H9 (cell line): ENCODE data around the gene CNDP2. TPM values are rescaled to one million over a fixed set of nuclear protein-coding genes. Genes with fewer than 3 reads are reported as not detected.

Experiments used
- DNase-seq: peaks from one replicate; pipeline ENCODE4 v3.0.0-alpha.2; 2017
- H2AFZ ChIP-seq: one replicate; pipeline ENCODE4 v1.6.1; 2013; ENCODE audit warnings: mild to moderate bottlenecking, low read length, control low read depth, moderate library complexity
- H2AK5ac ChIP-seq: 2 replicates; pipeline ENCODE4 v1.6.1; 2013; ENCODE audit warnings: low read length, control low read depth, mixed read lengths; ENCODE audit not compliant: insufficient read length
- H2BK120ac ChIP-seq: one replicate; pipeline ENCODE4 v1.6.1; 2013; ENCODE audit warnings: low read depth, mild to moderate bottlenecking, low read length, control low read depth, inconsistent platforms; ENCODE audit not compliant: poor library complexity, severe bottlenecking
- H2BK12ac ChIP-seq: 2 replicates; pipeline ENCODE4 v1.6.1; 2013; ENCODE audit warnings: low read length, control low read depth, mixed read lengths, low read depth; ENCODE audit not compliant: insufficient read length
- H2BK15ac ChIP-seq: 2 replicates; pipeline ENCODE4 v1.6.1; 2013; ENCODE audit warnings: low read depth, low read length, control low read depth
- H2BK20ac ChIP-seq: one replicate; pipeline ENCODE4 v1.6.1; 2013; ENCODE audit warnings: low read depth, mild to moderate bottlenecking, low read length, control low read depth, inconsistent platforms; ENCODE audit not compliant: poor library complexity, severe bottlenecking
- H2BK5ac ChIP-seq: 2 replicates; pipeline ENCODE4 v1.6.1; 2013; ENCODE audit warnings: low read length, control low read depth, mixed read lengths; ENCODE audit not compliant: insufficient read length
- H3K14ac ChIP-seq: 2 replicates; pipeline ENCODE4 v1.6.1; 2013; ENCODE audit warnings: low read length, control low read depth; ENCODE audit not compliant: insufficient read depth
- H3K18ac ChIP-seq: 2 replicates; pipeline ENCODE4 v1.6.1; 2013; ENCODE audit warnings: low read depth, mild to moderate bottlenecking, mixed read lengths, low read length, control low read depth; ENCODE audit not compliant: insufficient read length
- H3K23ac ChIP-seq: 2 replicates; pipeline ENCODE4 v1.6.1; 2013; ENCODE audit warnings: low read length, control low read depth, mixed read lengths, low read depth; ENCODE audit not compliant: insufficient read length
- H3K23me2 ChIP-seq: 2 replicates; pipeline ENCODE4 v1.6.1; 2013; ENCODE audit warnings: low read depth, mild to moderate bottlenecking, mixed read lengths, low read length, control low read depth; ENCODE audit not compliant: insufficient read length, poor library complexity, severe bottlenecking
- H3K27ac ChIP-seq: 2 replicates; pipeline ENCODE4 v1.5.1; 2013; ENCODE audit warnings: low read length, control low read depth, mixed read lengths, low read depth; ENCODE audit not compliant: insufficient read length
- H3K27me3 ChIP-seq: 2 replicates; pipeline ENCODE4 v1.6.1; 2013; ENCODE audit warnings: low read length, control low read depth, inconsistent platforms; ENCODE audit not compliant: insufficient read depth
- H3K4ac ChIP-seq: 2 replicates; pipeline ENCODE4 v1.6.1; 2013; ENCODE audit warnings: low read depth, mild to moderate bottlenecking, control low read depth, inconsistent platforms, low read length, moderate library complexity
- H3K4me1 ChIP-seq: 2 replicates; pipeline ENCODE4 v1.6.1; 2013; ENCODE audit warnings: low read length, control low read depth, inconsistent platforms; ENCODE audit not compliant: insufficient read depth
- H3K4me2 ChIP-seq: 2 replicates; pipeline ENCODE4 v1.6.1; 2013; ENCODE audit warnings: low read length, control low read depth, mixed read lengths; ENCODE audit not compliant: insufficient read length, insufficient read depth
- H3K56ac ChIP-seq: 2 replicates; pipeline ENCODE4 v1.6.1; 2013; ENCODE audit warnings: low read depth, mild to moderate bottlenecking, mixed read lengths, low read length, control low read depth; ENCODE audit not compliant: insufficient read length
- H3K79me1 ChIP-seq: 2 replicates; pipeline ENCODE4 v1.6.1; 2013; ENCODE audit warnings: low read depth, mild to moderate bottlenecking, moderate library complexity, low read length, control low read depth, inconsistent platforms; ENCODE audit not compliant: insufficient read depth, poor library complexity, severe bottlenecking
- H3K79me2 ChIP-seq: 2 replicates; pipeline ENCODE4 v1.6.1; 2013; ENCODE audit warnings: low read length, control low read depth, inconsistent platforms; ENCODE audit not compliant: insufficient read depth
- H3K9ac ChIP-seq: 2 replicates; pipeline ENCODE4 v1.6.1; 2013; ENCODE audit warnings: low read length, control low read depth, mixed read lengths; ENCODE audit not compliant: insufficient read length; ENCODE audit errors: extremely low read depth
- H3K9me3 ChIP-seq: one replicate; pipeline ENCODE4 v1.6.1; 2013; ENCODE audit warnings: low read depth, low read length, inconsistent platforms; ENCODE audit not compliant: control insufficient read depth
- H3T11ph ChIP-seq: one replicate; pipeline ENCODE4 v1.6.1; 2013; ENCODE audit warnings: mild to moderate bottlenecking, low read length, control low read depth, inconsistent platforms
- H4K20me1 ChIP-seq: one replicate; pipeline ENCODE4 v1.6.1; 2013; ENCODE audit not compliant: control insufficient read depth, insufficient read length, insufficient read depth
- H4K5ac ChIP-seq: 2 replicates; pipeline ENCODE4 v1.6.1; 2013; ENCODE audit warnings: low read depth, mild to moderate bottlenecking, mixed read lengths, low read length, control low read depth; ENCODE audit not compliant: insufficient read length
- H4K8ac ChIP-seq: replicated peaks from 2 replicates; pipeline ENCODE4 v1.6.1; 2013; ENCODE audit warnings: low read length, control low read depth, mixed read lengths, low read depth; ENCODE audit not compliant: insufficient read length
- H4K91ac ChIP-seq: 2 replicates; pipeline ENCODE4 v1.6.1; 2013; ENCODE audit warnings: low read depth, mild to moderate bottlenecking, moderate library complexity, mixed read lengths, low read length, control low read depth; ENCODE audit not compliant: insufficient read length
- H3K27ac Mint-ChIP-seq, 3 experiments: 2 replicates in 2 of 3; 3 replicates in 1 of 3; pipeline ENCODE4 v1.8.0; 2020 to 2021; ENCODE audit warnings: mixed read lengths in 3 of 3, mild to moderate bottlenecking in 1 of 3, moderate library complexity in 1 of 3
- H3K27me3 Mint-ChIP-seq: 2 replicates; pipeline ENCODE4 v1.8.0; 2021; ENCODE audit warnings: low read depth, mild to moderate bottlenecking, moderate library complexity, mixed read lengths
- H3K36me3 Mint-ChIP-seq, 3 experiments: 2 replicates in 2 of 3; 3 replicates in 1 of 3; pipeline ENCODE4 v1.8.0; 2020 to 2021; ENCODE audit warnings: low read depth in 3 of 3, mixed read lengths in 3 of 3; ENCODE audit not compliant: insufficient read depth in 1 of 3
- H3K4me1 Mint-ChIP-seq, 2 experiments: 2 replicates each; pipeline ENCODE4 v1.8.0; 2020; ENCODE audit warnings: mixed read lengths in 2 of 2
- H3K4me3 Mint-ChIP-seq, 2 experiments: 2 replicates in 1 of 2; 3 replicates in 1 of 2; pipeline ENCODE4 v1.8.0; 2020 to 2021; ENCODE audit warnings: mild to moderate bottlenecking in 2 of 2, mixed read lengths in 2 of 2, moderate library complexity in 1 of 2
- H3K9me3 Mint-ChIP-seq, 2 experiments: 2 replicates in 1 of 2; 3 replicates in 1 of 2; pipeline ENCODE4 v1.8.0; 2020; ENCODE audit warnings: mild to moderate bottlenecking in 2 of 2, mixed read lengths in 2 of 2, moderate library complexity in 1 of 2
- WGBS: extraction: QIAGEN DNeasy Blood & Tissue Kit; methylation state at CpG from one replicate; pipeline ENCODE4 v1.1.7; 2013; ENCODE audit warnings: missing lambda C conversion rate, low lambda C conversion rate, mixed read lengths; ENCODE audit not compliant: insufficient read length; ENCODE audit errors: extremely low coverage; 5-methylcytosine and 5-hydroxymethylcytosine counted together
- total RNA-seq: library from RNA; stranded (reverse); gene quantifications from 2 replicates; pipeline ENCODE4 v1.2.1, GENCODE V29; 2021
- TF ChIP-seq, protein P1 (sequence below): fragments of 200-600 bp; sonication (generic); conservative IDR thresholded peaks from 3 replicates; pipeline ENCODE4 v1.8.0; 2021; ENCODE audit warnings: antibody characterized with exemption, mild to moderate bottlenecking

CNDP2 gene
- total RNA-seq, 1 experiment from 2014 or later = 212 TPM

DNA sequence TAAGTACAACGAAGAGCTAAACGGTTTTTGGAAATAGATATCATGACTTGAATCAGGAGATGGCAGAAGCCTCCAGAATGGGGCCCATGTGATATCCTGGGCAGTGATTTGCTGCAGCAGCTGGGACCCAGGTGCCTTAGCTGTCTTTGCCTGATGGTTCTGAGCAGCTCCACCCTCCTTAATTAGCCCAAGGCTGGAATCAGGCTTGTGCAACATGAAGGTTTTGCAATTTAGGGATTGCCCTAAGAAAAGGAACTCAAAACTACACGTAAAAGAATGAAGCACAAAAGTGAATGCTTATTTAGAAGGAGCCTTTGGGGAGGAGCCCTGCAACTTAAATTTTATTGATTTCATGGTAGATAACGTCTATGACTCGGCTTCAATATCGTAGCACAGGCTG lies 17.3 kb upstream of the CNDP2 start:
- no peak overlapping the region for H3K4ac ChIP-seq
- H3K9me3 ChIP-seq = no peaks in the 10 kb centered on the region
- no peak overlapping the region for H4K8ac ChIP-seq
- peaks cover 4% of the 10 kb centered on the region; the same call in 1 of the 2 replicates for H3K27me3 Mint-ChIP-seq
- H3K4me3 Mint-ChIP-seq = no peak overlapping the region
- no peaks in the 10 kb centered on the region for H3K27me3 ChIP-seq
- H2BK15ac ChIP-seq = no peak overlapping the region
- no peak overlapping the region for H3K4me2 ChIP-seq
- no peak overlapping the region for H3K9ac ChIP-seq
- no peak overlapping the region for H4K91ac ChIP-seq
- WGBS = no CpG with 5 or more reads among the region's 6 CpGs
- no peak overlapping the region for H2BK120ac ChIP-seq
- H3K23me2 ChIP-seq = no peaks in the 10 kb centered on the region
- H2BK5ac ChIP-seq = no peak overlapping the region
- H3K27ac ChIP-seq = no peak overlapping the region
- no peak overlapping the region for H2BK12ac ChIP-seq
- no peak for DNase-seq
- no peak overlapping the region for H2BK20ac ChIP-seq
- no peak overlapping the region for H2AFZ ChIP-seq
- H2AK5ac ChIP-seq = no peak overlapping the region
- no peaks in the 10 kb centered on the region for H4K20me1 ChIP-seq
- H3K36me3 Mint-ChIP-seq = no peaks in the 10 kb centered on the region
- no peak overlapping the region for H4K5ac ChIP-seq
- H3K14ac ChIP-seq = no peak overlapping the region
- H3K23ac ChIP-seq = no peak overlapping the region
- H3K9me3 Mint-ChIP-seq = no peaks in the 10 kb centered on the region; a peak in 1 of 5 replicates
- TF ChIP-seq, protein P1, sequence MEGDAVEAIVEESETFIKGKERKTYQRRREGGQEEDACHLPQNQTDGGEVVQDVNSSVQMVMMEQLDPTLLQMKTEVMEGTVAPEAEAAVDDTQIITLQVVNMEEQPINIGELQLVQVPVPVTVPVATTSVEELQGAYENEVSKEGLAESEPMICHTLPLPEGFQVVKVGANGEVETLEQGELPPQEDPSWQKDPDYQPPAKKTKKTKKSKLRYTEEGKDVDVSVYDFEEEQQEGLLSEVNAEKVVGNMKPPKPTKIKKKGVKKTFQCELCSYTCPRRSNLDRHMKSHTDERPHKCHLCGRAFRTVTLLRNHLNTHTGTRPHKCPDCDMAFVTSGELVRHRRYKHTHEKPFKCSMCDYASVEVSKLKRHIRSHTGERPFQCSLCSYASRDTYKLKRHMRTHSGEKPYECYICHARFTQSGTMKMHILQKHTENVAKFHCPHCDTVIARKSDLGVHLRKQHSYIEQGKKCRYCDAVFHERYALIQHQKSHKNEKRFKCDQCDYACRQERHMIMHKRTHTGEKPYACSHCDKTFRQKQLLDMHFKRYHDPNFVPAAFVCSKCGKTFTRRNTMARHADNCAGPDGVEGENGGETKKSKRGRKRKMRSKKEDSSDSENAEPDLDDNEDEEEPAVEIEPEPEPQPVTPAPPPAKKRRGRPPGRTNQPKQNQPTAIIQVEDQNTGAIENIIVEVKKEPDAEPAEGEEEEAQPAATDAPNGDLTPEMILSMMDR = no peak
- no peak overlapping the region for H3T11ph ChIP-seq
- H3K79me1 ChIP-seq = no peaks in the 10 kb centered on the region
- H3K4me1 Mint-ChIP-seq = peaks cover 3 to 4% of the 10 kb centered on the region in 2 experiments; a peak in 3 of 4 replicates
- no peaks in the 10 kb centered on the region for H3K79me2 ChIP-seq
- H3K27ac Mint-ChIP-seq = no peak overlapping the region
- H3K56ac ChIP-seq = no peak overlapping the region
- no peaks in the 10 kb centered on the region for H3K4me1 ChIP-seq
- H3K18ac ChIP-seq = no peak overlapping the region
